NB4 (cell line): Measurements from ENCODE around the gene PTCD1.

ENCODE experiments used
- DNase-seq: peaks from one replicate; pipeline ENCODE4 v3.0.0; 2010; ENCODE audit warnings: low read depth
- H3K4me3 ChIP-seq: one replicate; pipeline ENCODE4 v1.5.1; 2011; ENCODE audit warnings: mild to moderate bottlenecking, low read depth, low read length, moderate library complexity
- MYC ChIP-seq: IDR thresholded peaks from 2 replicates; pipeline ENCODE4 v1.6.1; 2011; ENCODE audit warnings: low read depth, low read length
- POLR2A ChIP-seq: IDR thresholded peaks from 2 replicates; pipeline ENCODE4 v1.6.1; 2011; ENCODE audit warnings: mild to moderate bottlenecking; ENCODE audit not compliant: insufficient read length; ENCODE audit errors: extremely low read depth
- TF ChIP-seq, protein P1 (sequence below): IDR thresholded peaks from 2 replicates; pipeline ENCODE4 v1.6.1; 2011; ENCODE audit warnings: low read depth, low read length
- TF ChIP-seq, protein P2 (sequence below): IDR thresholded peaks from one replicate; pipeline ENCODE4 v1.5.1; 2012; ENCODE audit warnings: low read depth, low read length

The PTCD1 gene

DNA sequence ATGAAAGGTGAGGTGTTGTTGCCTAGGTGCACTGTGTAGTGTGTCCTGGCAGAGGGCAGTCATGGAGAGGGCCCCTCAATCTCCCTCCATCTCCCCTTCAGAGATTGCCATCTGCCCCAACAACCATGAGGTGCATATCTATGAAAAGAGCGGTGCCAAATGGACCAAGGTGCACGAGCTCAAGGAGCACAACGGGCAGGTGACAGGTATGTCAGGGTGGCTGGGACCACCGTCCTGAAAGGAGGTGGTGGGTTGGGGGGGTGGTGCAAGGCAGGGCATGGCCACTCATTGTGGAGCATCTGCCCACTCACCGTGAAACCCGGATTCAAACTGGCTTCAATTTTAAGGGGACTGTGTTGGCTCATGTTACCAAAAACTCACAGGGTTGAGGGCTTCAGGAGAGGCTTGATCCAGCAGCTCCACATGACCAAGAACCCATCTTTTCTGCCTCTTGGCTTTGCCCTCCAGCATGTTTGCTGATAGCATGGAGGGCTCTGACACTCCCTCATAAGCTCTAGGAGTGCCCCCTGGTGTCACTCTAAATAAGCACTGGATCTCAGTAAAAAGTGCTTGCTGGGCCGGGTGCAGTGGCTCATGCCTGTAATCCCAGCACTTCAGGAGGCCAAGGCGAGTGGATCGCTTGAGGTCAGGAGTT, 51.9 kb downstream of the PTCD1 start:
- no peak overlapping the region for H3K4me3 ChIP-seq
- peak; percentile 83 for DNase-seq

DNA sequence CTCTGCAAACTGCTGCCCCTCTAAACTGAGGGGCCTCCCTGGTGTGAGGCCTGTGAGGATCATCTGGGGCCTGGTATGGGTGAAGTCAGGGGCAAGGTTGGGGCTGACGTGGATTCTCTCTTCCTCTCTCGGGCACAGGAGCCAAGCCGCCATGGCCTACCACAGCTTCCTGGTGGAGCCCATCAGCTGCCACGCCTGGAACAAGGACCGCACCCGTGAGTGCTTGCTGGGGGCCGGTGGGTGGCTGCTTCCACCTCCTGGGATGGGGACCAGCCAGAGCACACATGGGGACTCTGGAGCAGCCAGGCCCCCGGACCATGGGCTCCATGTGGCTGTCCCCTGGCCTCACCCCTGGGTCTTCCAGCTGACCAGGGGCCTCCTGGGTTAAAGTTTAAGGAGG, 53.0 kb downstream of the PTCD1 start:
- no peak overlapping the region for H3K4me3 ChIP-seq
- DNase-seq, result no peak
- TF ChIP-seq, protein P1, sequence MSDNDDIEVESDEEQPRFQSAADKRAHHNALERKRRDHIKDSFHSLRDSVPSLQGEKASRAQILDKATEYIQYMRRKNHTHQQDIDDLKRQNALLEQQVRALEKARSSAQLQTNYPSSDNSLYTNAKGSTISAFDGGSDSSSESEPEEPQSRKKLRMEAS, result no peak
- no peak for TF ChIP-seq POLR2A
- TF ChIP-seq, protein P2, sequence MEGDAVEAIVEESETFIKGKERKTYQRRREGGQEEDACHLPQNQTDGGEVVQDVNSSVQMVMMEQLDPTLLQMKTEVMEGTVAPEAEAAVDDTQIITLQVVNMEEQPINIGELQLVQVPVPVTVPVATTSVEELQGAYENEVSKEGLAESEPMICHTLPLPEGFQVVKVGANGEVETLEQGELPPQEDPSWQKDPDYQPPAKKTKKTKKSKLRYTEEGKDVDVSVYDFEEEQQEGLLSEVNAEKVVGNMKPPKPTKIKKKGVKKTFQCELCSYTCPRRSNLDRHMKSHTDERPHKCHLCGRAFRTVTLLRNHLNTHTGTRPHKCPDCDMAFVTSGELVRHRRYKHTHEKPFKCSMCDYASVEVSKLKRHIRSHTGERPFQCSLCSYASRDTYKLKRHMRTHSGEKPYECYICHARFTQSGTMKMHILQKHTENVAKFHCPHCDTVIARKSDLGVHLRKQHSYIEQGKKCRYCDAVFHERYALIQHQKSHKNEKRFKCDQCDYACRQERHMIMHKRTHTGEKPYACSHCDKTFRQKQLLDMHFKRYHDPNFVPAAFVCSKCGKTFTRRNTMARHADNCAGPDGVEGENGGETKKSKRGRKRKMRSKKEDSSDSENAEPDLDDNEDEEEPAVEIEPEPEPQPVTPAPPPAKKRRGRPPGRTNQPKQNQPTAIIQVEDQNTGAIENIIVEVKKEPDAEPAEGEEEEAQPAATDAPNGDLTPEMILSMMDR, result no peak
- no peak for TF ChIP-seq MYC

More for the DNA sequence above, 51.9 kb downstream of the PTCD1 start:
- TF ChIP-seq MYC (peak; percentile 35; the same call in 1 of the 2 replicates), POLR2A (no peak)
- TF ChIP-seq, protein P1, result peak; percentile 76
- TF ChIP-seq, protein P2, result peak; percentile 61

DNA sequence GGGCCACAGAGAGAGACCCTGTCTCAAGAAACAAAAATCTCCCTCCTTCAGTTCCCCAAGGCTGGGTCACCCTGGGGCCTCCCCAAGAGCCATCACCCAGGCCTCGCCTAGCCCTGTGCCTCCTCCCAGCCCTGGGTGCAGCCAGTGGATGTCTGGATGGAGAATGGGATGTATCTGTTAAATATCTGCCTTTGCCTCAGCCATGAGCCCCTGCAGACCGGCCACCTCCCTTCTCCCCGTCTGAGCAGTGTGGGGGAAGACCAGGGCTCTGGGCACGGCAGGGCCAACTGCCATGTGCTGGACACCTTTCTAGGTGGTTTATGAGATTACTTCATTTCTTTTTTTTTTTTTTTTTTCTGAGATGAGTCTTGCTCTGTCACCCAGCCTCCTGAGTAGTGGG, 54.1 kb downstream of the PTCD1 start:
- DNase-seq, result no peak
- H3K4me3 ChIP-seq, result no peak overlapping the region
- TF ChIP-seq POLR2A, result no peak
- TF ChIP-seq, protein P2, result no peak
- no peak for TF ChIP-seq MYC
- TF ChIP-seq, protein P1, result no peak

DNA sequence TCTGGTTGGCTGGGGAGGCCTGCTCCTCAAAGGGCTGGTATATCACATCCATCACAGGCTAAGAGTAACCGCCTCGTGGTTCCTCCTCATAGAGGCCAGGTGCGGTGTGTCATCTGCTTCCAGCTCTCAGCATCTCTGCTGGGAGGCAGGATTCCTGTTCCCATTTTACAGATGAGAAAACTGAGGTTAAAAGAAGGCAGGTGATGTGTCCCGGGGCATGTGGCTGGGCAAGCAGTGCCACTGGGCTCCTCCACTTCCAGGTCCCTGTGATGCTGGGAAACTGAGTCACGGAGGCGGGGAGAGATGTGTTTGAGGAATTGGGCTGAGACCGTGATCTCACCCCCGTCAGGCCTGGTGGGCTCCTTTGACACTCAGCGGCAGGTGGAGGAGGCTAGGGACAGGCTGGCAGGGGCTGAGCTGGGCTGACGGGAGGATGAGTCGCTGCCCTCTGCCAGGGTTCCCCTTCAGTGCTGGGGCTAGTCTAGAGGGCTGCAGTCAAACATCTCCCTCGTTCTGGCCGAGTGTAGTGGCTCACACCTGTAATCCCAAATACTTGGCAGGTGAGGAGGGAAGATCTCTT, 54.7 kb downstream of the PTCD1 start:
- H3K4me3 ChIP-seq, result no peak overlapping the region
- DNase-seq, result no peak
- TF ChIP-seq, protein P2, result no peak
- no peak for TF ChIP-seq POLR2A
- TF ChIP-seq, protein P1, result no peak
- no peak for TF ChIP-seq MYC

DNA sequence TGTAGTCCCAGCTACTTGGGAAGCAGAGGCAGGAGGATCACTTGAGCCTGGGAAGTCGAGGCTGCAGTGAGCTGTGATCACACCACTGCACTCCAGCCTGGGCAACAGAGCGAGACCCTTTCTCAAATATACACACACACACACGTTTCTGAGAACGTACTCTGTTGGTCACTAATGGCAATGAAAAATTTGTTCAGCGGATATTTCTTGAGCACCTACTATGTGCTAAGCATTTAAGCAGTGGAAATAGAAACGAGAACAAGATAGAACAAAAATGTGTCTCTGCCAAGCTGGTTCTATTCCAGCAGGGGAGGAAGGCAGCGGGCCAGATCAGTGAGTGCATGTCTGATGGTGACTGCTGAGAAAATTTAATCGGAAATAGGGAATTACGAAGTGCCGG, 55.4 kb downstream of the PTCD1 start:
- H3K4me3 ChIP-seq, result no peak overlapping the region
- TF ChIP-seq POLR2A, result no peak
- TF ChIP-seq, protein P1, result no peak
- TF ChIP-seq, protein P2, result no peak
- no peak for TF ChIP-seq MYC
- DNase-seq, result no peak
